ENCODE data around the gene SLC10A7. TPM values are rescaled to one million over a fixed set of nuclear protein-coding genes. Genes with fewer than 3 reads are reported as not detected.
A peak's percentile ranks its signal among the peaks of the same experiment; 100 is the strongest.

SLC10A7 gene
- total and polyA plus RNA-seq, 2 donors (not counting 1 experiment from before 2014, with no cell fraction given) = 7.4 to 12.6 TPM

GRCh38 chr4:146477054-146477453, 44.7 kb downstream of the SLC10A7 start:
- H3K27ac ChIP-seq (ENCODE audit: insufficient read depth, low read length) = no peak overlapping the region

GRCh38 chr4:146472404-146472803, 49.3 kb downstream of the SLC10A7 start:
- no peaks in the 10 kb centered on the region for H3K79me2 ChIP-seq (ENCODE audit: control insufficient read depth, insufficient read depth, low read length)
- H3K4me3 ChIP-seq (replicated peaks in 1 of 4; ENCODE audit: control extremely low read depth in 1 of 4, insufficient read depth in 1 of 4, low read depth in 3 of 4, low read length in 4 of 4) = no peak overlapping the region
- TF ChIP-seq CTCF (conservative IDR thresholded peaks at IDR 0.05 in 1 of 2, IDR thresholded peaks at IDR 0.05 in 1 of 2; ENCODE audit: low read depth in 1 of 2, low read length in 2 of 2) (no peak), EZH2 (IDR thresholded peaks at IDR 0.05; ENCODE audit: low read length, missing control alignments) (no peak)
- H3K36me3 ChIP-seq (ENCODE audit: control insufficient read depth, insufficient read depth, low read length) = no peaks in the 10 kb centered on the region
- no peak for DNase-seq (ENCODE audit: low read depth in 2 of 2)
- H2AFZ ChIP-seq (ENCODE audit: low read length) = no peak overlapping the region
- H3K9me3 ChIP-seq (ENCODE audit: control insufficient read depth, insufficient read depth, low read depth, low read length) = no peaks in the 10 kb centered on the region
- no peaks in the 10 kb centered on the region for H4K20me1 ChIP-seq (ENCODE audit: control insufficient read depth, extremely low read depth, insufficient read depth, low read length)
- H3K9ac ChIP-seq (ENCODE audit: insufficient read depth, low read length) = no peak overlapping the region
- no peaks in the 10 kb centered on the region for H3K4me1 ChIP-seq (ENCODE audit: control insufficient read depth, extremely low read depth, insufficient read depth, low read length)
- no peaks in the 10 kb centered on the region for H3K27me3 ChIP-seq (ENCODE audit: control insufficient read depth, insufficient read depth, low read length)
- no peak overlapping the region for H3K27ac ChIP-seq (ENCODE audit: insufficient read depth, low read length)
- H3K4me2 ChIP-seq (ENCODE audit: extremely low read depth, insufficient read depth, low read length) = no peak overlapping the region

More at GRCh38 chr4:146477054-146477453, 44.7 kb downstream of the SLC10A7 start:
- no peak overlapping the region for H2AFZ ChIP-seq (ENCODE audit: low read length)
- no peaks in the 10 kb centered on the region for H3K36me3 ChIP-seq (ENCODE audit: control insufficient read depth, insufficient read depth, low read length)
- H4K20me1 ChIP-seq (ENCODE audit: control insufficient read depth, extremely low read depth, insufficient read depth, low read length) = no peaks in the 10 kb centered on the region
- H3K9ac ChIP-seq (ENCODE audit: insufficient read depth, low read length) = no peak overlapping the region
- no peaks in the 10 kb centered on the region for H3K27me3 ChIP-seq (ENCODE audit: control insufficient read depth, insufficient read depth, low read length)
- H3K79me2 ChIP-seq (ENCODE audit: control insufficient read depth, insufficient read depth, low read length) = no peaks in the 10 kb centered on the region
- no peaks in the 10 kb centered on the region for H3K4me1 ChIP-seq (ENCODE audit: control insufficient read depth, extremely low read depth, insufficient read depth, low read length)
- H3K9me3 ChIP-seq (ENCODE audit: control insufficient read depth, insufficient read depth, low read depth, low read length) = no peaks in the 10 kb centered on the region
- DNase-seq (ENCODE audit: low read depth in 2 of 2) = peak in 1 of 2 donors; percentile 68
- TF ChIP-seq CTCF (conservative IDR thresholded peaks at IDR 0.05 in 1 of 2, IDR thresholded peaks at IDR 0.05 in 1 of 2; ENCODE audit: low read depth in 1 of 2, low read length in 2 of 2) (no peak), EZH2 (IDR thresholded peaks at IDR 0.05; ENCODE audit: low read length, missing control alignments) (no peak)
- H3K4me3 ChIP-seq (replicated peaks in 1 of 4; ENCODE audit: control extremely low read depth in 1 of 4, insufficient read depth in 1 of 4, low read depth in 3 of 4, low read length in 4 of 4) = no peak overlapping the region
- no peak overlapping the region for H3K4me2 ChIP-seq (ENCODE audit: extremely low read depth, insufficient read depth, low read length)

GRCh38 chr4:146470604-146471003, 51.1 kb downstream of the SLC10A7 start:
- H2AFZ ChIP-seq (ENCODE audit: low read length) = no peak overlapping the region
- H3K36me3 ChIP-seq (ENCODE audit: control insufficient read depth, insufficient read depth, low read length) = no peaks in the 10 kb centered on the region
- TF ChIP-seq EZH2 (IDR thresholded peaks at IDR 0.05; ENCODE audit: low read length, missing control alignments) (no peak), CTCF (conservative IDR thresholded peaks at IDR 0.05 in 1 of 2, IDR thresholded peaks at IDR 0.05 in 1 of 2; ENCODE audit: low read depth in 1 of 2, low read length in 2 of 2) (no peak)
- peak in 1 of 2 donors; percentile 13 for DNase-seq (ENCODE audit: low read depth in 2 of 2)
- no peak overlapping the region for H3K4me3 ChIP-seq (replicated peaks in 1 of 4; ENCODE audit: control extremely low read depth in 1 of 4, insufficient read depth in 1 of 4, low read depth in 3 of 4, low read length in 4 of 4)
- H3K4me2 ChIP-seq (ENCODE audit: extremely low read depth, insufficient read depth, low read length) = no peak overlapping the region
- no peaks in the 10 kb centered on the region for H3K9me3 ChIP-seq (ENCODE audit: control insufficient read depth, insufficient read depth, low read depth, low read length)
- no peaks in the 10 kb centered on the region for H4K20me1 ChIP-seq (ENCODE audit: control insufficient read depth, extremely low read depth, insufficient read depth, low read length)
- no peaks in the 10 kb centered on the region for H3K27me3 ChIP-seq (ENCODE audit: control insufficient read depth, insufficient read depth, low read length)
- no peaks in the 10 kb centered on the region for H3K4me1 ChIP-seq (ENCODE audit: control insufficient read depth, extremely low read depth, insufficient read depth, low read length)
- no peak overlapping the region for H3K27ac ChIP-seq (ENCODE audit: insufficient read depth, low read length)
- no peaks in the 10 kb centered on the region for H3K79me2 ChIP-seq (ENCODE audit: control insufficient read depth, insufficient read depth, low read length)
- no peak overlapping the region for H3K9ac ChIP-seq (ENCODE audit: insufficient read depth, low read length)
